Activated T-cell treated with anti-CD3 and anti-CD28 coated beads for 4 hours (primary cell): ENCODE results near the gene PLXND1.
"Not testable (repeated sequence)": the region's sequence is repeated elsewhere in the genome, so short reads cannot be mapped to it uniquely, and the experiment has no call there.

ENCODE experiments used
- DNase-seq: peaks from one replicate; pipeline ENCODE4 v3.0.0-alpha.2; 2020

Gene PLXND1

GRCh38 chr3:129606636-129607390 lies at the start of gene PLXND1:
TSS of gene PLXND1 (minus strand) at chr3:129606676. CDS start at chr3:129606639, 37 bp downstream.
- DNase-seq: no peak

GRCh38 chr3:129655291-129655700 lies 48.8 kb upstream of the PLXND1 start:
- no peak for DNase-seq

- no peak for DNase-seq
These were observed 47.7 kb upstream of the PLXND1 start for GRCh38 chr3:129654131-129654530.

DNA sequence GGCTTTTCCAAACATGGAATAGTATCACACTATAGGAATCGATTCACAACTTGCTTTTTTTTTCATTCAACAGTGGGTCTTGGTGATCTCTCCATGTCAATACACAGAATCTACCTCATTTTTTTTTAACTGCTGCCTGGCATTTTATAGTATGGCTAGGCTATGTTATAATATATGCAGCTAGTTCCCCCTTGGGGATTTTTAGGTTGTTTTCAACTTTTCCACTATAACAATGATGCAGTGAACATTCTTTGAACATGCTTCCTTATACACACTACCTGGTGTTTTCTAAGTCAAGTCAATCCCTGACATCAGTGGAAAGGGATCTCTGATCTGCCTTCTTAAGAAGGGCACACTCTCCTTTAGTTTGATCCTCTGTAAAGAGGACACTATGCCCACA lies 46.5 kb upstream of the PLXND1 start:
- DNase-seq: no peak

GRCh38 chr3:129651435-129652202 lies 45.1 kb upstream of the PLXND1 start:
- DNase-seq: no peak

DNA sequence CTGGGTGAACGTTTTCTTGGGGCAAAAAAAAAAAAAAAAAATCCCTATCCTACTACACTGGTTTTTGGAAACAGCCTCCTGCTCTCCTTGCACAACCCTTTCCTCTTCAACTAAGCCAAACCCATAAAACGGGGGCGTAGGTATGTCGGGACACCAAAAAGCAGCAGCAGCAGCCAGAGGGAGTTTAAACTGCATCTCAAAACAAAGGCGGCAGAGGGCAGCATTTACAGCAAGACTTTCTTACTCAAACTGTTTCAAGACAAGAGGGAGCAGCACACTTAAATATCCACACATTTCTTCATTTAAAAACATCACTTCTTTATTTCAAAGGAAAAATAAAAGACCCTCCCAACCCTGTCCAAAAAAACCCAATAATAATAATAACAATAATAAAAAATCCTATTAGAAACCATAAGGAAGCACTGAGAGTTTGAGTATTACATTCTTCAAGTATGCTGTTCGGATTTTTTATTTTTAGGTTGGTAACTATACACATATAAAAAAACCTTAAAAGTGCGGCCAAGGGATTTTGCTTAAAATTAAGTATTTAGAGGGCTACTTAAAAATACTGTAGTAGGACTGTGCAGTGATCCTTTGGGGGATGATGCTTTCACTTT lies 43.9 kb upstream of the PLXND1 start:
- peak; percentile 23 for DNase-seq

DNA sequence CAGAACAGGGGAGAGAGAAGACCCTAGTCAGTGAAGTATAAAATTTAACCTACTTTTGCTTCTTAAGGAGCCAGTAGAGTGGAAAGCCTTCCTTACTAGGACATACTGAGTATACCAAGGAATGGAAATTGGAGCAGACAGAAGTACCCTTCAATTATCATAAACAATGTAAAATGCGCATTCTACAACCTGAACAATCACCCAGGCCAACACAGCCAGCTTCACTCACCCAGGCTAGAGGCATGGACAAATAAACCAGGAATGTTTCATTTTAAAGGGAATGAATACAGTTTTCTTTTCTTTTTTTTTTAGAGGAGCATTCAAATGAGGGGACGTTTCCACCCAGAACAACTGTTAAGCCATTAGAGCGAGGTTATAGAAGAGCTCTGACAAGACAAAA lies 41.9 kb upstream of the PLXND1 start:
- DNase-seq: no peak

GRCh38 chr3:129645286-129645685 lies 38.8 kb upstream of the PLXND1 start:
- no peak for DNase-seq

GRCh38 chr3:129644836-129645235 lies 38.4 kb upstream of the PLXND1 start:
- no peak for DNase-seq

DNA sequence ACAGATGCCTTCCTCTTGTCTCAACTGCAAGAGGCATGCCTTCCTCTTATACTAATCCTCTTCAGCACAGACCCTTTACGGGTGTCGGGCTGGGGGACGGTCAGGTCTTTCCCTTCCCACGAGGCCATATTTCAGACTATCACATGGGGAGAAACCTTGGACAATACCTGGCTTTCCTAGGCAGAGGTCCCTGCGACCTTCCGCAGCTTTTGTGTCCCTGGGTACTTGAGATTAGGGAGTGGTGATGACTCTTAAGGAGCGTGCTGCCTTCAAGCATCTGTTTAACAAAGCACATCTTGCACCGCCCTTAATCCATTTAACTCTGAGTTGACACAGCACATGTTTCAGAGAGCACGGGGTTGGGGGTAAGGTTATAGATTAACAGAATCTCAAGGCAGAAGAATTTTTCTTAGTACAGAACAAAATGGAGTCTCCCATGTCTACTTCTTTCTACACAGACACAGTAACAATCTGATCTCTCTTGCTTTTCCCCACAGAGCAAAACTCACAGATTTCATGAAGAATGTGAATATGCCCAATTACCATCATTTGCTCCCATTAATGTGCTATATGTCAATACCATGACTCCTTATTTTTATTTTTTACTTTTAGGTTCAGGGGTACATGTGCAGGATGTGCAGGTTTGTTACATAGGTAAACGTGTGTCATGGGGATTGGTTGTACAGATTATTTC lies 35.2 kb upstream of the PLXND1 start:
- not testable (repeated sequence) for DNase-seq

DNA sequence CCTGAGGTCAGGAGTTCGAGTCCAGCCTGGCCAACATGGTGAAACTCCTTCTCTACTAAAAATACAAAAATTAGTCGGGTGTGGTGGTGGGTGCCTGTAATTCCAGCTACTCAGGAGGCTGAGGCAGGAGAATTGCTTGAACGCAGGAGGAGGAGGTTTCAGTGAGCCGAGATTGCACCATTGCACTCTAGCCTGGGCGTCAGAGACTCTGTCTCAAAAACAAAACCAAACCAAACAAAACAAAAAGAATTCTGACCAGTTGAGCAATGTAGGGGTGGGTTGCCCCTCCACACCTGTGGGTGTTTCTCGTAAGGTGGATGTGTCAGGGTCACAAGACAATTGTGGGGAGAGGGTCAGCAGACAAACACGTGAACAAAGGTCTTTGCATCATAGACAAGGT lies 34.5 kb upstream of the PLXND1 start:
- not testable (repeated sequence) for DNase-seq

DNA sequence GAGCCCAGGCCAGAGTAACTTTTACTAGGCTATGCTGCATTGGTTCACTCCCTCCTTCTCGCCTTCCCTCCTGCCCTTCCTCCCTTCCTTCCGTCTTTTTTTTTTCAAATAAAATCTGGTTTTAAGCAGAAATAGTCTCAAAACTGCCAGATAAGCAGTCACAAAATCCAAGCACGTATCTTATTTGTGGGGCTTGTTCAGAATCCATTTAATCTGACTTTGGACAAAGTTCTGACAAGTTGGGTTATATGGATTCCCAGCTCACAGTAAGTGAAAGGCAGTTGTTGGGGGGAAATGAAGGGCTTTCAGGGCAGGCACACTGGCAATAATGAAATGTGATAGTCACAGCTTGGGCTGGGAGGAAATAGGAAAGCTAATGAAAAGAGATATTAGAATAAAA lies 32.0 kb upstream of the PLXND1 start:
- no peak for DNase-seq

DNA sequence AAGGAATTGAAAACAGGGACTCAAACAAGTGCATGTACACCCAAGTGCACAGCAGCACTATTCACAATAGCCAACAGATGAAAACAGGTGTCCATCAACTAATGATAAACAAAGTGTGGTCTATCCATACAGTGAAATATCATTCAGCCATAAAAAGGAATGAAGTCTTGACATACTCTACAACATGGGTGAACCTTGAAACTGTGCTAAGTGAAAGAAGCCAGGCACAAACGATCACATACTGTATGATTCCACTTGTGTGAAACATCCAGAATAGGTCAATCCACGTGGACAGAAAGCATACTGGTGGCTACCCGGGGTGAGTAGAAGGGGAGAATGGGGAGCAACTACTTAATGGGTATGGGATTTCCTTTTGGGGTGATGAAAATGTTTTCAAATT lies 29.6 kb upstream of the PLXND1 start:
- DNase-seq: no peak

DNA sequence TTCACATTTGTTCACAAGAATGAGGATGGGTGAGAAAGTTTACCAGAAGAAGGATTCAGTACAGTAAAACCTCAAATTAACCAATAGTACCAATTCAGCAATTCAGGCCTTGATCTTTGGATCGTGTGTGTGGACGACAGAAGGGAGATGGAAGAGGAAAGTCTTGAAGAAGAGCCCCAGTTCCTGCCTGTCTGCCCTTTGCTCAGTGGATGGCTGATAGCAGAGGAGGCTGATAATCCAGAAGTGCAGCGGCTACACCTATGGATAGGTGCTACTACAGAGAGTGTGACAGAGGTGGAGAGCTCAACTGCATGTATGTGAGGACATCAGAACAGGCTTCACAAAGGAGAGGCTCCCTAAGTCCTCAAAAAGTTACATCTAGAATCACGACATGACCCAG lies 29.2 kb upstream of the PLXND1 start:
- no peak for DNase-seq

DNA sequence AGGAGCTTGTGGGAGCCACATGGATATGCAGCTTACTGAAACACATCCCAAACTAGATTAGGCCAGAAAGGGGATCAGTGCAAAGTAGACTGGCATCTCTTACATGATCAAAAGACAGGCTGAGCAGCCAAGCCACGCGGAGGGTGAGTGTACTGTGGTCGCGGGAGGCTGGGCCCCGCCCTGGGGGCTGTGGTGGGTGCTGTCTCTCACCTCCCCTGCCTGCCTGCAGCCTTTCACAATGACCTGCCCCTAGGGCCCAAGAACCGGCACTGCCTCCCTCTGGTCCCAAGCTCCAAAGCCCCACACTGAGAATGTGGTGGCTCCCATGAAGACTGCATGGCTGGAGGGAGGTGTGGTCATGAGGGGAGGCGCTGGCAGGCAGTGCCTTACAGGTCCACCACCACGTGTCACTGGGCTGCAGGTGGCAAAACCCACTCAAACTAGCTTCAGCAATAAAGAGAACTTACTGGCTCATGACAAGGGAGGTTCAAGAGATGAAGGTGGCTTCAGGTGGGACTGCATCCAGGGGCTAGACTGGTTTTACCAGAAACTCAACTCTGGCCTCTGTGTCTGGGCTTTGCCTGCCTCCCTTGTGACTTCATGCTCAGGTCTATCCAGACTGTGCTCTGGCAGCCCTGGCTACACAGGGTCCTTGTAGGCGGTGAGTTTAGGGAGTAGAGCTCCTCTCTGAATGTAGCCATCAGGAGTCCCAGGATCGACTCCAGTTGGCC lies 27.4 kb upstream of the PLXND1 start:
- DNase-seq: no peak

DNA sequence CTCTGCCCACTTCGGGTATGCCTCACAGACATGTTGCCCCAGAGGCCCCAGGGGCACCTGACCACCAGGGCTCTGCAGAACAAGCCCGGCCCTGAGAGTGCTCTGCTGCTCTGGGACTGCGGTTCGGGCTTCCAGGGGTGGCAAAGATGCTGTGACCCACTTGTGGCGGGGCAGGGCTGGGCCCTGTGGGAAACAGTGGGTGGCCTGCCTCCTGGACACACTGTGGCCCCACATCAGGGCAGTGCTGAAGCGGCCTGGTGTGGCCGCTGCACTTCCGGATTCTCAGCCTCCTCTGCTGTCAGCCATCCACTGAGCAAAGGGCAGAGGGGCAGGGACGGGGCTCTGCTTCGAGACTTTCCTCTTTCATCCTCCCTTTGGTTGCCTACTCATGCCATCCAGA lies 26.5 kb upstream of the PLXND1 start:
- DNase-seq: no peak

DNA sequence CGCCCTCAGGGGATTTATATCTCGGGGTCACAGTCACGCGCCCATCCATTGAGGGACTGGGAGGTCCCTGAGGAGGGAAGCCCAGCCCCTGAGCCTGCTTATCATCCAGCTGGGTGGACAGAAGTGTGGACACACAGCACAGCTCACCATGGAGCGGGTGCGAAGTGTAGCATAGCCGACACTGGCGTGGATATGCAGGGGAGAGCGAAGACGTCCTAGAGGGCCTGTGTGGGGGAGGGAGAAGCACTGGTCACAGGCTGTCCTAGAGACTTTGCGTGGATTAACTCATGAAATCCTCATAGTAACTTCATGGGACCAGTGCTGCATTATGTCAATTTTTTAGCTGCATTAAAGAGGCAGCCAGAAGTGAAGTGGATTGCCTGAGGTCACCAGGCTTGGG lies 26.1 kb upstream of the PLXND1 start:
- DNase-seq: no peak

GRCh38 chr3:129632056-129632455 lies 25.6 kb upstream of the PLXND1 start:
- no peak for DNase-seq

GRCh38 chr3:129629011-129629410 lies 22.5 kb upstream of the PLXND1 start:
- DNase-seq: no peak

- no peak for DNase-seq
These were observed 21.7 kb upstream of the PLXND1 start for GRCh38 chr3:129628169-129628522.

DNA sequence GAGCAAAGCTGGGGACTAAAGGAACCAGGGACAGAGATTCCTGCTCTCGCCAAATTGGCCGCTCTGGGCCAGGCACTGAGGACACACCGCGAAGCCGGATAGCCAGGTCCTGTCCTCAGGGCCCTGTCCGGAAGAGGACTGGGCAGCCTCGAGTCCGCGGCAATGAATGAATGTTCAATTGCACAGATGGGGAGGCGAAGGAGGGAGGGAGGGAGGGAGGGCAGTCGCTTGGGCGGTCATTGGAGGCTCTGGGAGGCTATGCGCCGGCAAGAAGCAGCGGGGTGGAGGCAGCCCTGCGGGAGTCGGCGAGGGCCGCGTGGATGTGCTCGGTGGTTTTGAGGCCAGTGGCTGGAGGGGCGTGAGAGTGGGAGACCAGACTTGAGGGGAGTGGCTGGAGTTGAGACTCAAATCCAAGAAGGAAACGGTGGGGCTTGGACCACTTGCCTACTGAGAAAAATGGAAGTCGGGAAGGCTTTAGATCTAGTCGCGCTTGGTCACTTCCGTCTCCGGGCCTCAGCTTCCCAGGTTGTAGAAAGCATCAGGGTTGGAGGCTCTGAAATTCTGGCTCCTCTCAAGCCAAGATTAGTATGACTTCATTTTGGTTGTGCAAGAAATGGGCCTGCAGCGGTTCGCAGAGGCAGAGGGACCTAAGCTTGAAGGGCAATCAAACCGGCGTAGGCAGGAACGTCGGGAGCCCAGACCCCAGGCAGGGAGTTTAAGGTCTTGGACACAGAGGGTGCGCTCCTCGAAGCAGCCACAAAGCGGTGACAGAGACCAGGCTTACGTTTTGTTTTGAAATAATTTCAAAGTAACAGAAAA lies 21.1 kb upstream of the PLXND1 start:
- DNase-seq: peak; percentile 49
